ENCODE measurements around the gene RYR2.

- TF ChIP-seq CTCF (IDR thresholded peaks at IDR 0.05) (no peak), EP300 (IDR thresholded peaks at IDR 0.05) (no peak), POLR2A (IDR thresholded peaks at IDR 0.05) (no peak), POLR2AphosphoS5 (IDR thresholded peaks at IDR 0.05) (no peak)
These were observed 568.2 kb downstream of the RYR2 start for GRCh38 chr1:237610157-237610556.

All from suprapubic skin (tissue), 4 donors.